ENCODE results near the gene CHRM5. TPM values are rescaled to one million over a fixed set of nuclear protein-coding genes. Genes with fewer than 3 reads are reported as not detected.

The CHRM5 gene
- total RNA-seq, 4 donors from 2014 or later: not detected

DNA sequence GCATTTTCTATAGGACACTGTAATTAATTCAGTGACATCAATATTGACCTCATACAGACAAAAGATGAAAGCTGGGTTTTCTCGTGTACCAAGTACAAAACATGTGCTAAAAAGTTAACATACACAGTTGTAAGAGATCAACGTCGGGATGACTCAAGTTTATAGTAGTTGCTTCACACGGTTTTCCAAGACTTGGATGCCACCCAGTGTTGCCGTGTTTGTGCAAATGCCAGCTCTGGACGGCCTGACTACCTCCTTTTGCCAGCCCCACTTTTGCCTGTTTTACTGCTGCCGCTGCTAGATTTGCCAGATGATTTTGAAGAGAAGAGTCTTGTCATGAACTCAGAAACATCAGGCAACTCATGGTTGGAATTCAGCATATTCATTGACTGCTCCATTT is 115.8 kb downstream of the CHRM5 start:
- TF ChIP-seq POLR2AphosphoS5 (IDR thresholded peaks at IDR 0.05): no peak
- TF ChIP-seq, protein P1, sequence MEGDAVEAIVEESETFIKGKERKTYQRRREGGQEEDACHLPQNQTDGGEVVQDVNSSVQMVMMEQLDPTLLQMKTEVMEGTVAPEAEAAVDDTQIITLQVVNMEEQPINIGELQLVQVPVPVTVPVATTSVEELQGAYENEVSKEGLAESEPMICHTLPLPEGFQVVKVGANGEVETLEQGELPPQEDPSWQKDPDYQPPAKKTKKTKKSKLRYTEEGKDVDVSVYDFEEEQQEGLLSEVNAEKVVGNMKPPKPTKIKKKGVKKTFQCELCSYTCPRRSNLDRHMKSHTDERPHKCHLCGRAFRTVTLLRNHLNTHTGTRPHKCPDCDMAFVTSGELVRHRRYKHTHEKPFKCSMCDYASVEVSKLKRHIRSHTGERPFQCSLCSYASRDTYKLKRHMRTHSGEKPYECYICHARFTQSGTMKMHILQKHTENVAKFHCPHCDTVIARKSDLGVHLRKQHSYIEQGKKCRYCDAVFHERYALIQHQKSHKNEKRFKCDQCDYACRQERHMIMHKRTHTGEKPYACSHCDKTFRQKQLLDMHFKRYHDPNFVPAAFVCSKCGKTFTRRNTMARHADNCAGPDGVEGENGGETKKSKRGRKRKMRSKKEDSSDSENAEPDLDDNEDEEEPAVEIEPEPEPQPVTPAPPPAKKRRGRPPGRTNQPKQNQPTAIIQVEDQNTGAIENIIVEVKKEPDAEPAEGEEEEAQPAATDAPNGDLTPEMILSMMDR (IDR thresholded peaks at IDR 0.05): no peak
- TF ChIP-seq POLR2A (IDR thresholded peaks at IDR 0.05): no peak
- TF ChIP-seq EP300 (IDR thresholded peaks at IDR 0.05): no peak
- Histone ChIP-seq H3K27ac (no peak overlapping the region), H3K4me3 (no peak overlapping the region), H3K27me3 (no peaks in the 10 kb centered on the region), H3K4me1 (peaks cover 3% of the 10 kb centered on the region), H3K36me3 (peaks cover 25% of the 10 kb centered on the region), H3K9me3 (no peaks in the 10 kb centered on the region)
- no peak for DNase-seq (ENCODE audit: low spot score in 2 of 2)
- WGBS: 41% methylated on average over 7 of the region's 7 CpGs

DNA sequence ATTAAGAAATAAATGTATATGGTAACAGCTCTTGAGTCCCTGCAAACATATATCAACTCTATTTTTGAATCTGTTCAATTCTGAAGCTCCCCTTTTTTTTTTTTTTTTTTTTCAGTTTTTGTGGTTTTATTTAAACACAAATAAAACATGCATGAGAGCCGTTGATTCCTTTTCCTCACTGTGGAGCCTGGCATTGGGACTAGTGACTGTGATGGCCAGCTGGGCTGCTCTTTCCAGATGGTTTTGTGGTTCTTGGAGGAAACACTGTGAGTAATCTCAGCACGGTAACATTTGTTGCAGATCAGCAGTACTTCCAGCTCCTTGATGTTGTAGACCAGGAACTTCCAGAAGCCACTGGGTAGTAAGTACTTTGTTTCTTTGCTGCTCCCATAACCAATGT is 117.4 kb downstream of the CHRM5 start:
- TF ChIP-seq EP300 (IDR thresholded peaks at IDR 0.05) (no peak), POLR2A (IDR thresholded peaks at IDR 0.05) (no peak), POLR2AphosphoS5 (IDR thresholded peaks at IDR 0.05) (no peak)
- TF ChIP-seq, protein P1 (IDR thresholded peaks at IDR 0.05): no peak
- Histone ChIP-seq H3K9me3 (no peaks in the 10 kb centered on the region), H3K36me3 (peaks cover 36% of the 10 kb centered on the region), H3K4me1 (peaks cover 3% of the 10 kb centered on the region), H3K27me3 (no peaks in the 10 kb centered on the region), H3K27ac (no peak overlapping the region), H3K4me3 (no peak overlapping the region)
- no peak for DNase-seq (ENCODE audit: low spot score in 2 of 2)
- WGBS: 64% methylated on average over 2 of the region's 2 CpGs

DNA sequence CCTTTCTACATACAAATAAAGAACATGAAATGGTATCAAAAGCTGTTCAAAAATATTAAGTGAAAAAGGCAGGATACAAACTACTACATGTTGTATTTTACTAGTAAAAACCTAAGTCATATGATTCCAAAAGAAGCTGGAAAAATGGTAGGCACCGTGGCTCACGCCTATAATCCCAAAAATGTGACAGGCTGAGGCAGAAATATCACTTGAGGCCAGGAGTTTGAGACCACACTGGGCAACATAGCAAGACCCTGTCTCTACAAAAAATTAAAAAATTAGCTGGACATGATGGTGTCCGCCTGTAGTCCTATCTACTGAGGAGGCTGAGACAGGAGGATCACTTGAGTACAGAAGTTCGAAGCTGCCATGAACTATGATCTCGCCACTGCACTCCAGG is 131.6 kb downstream of the CHRM5 start:
- H3K4me3 ChIP-seq: no peak overlapping the region
- no peaks in the 10 kb centered on the region for H3K9me3 ChIP-seq
- H3K4me1 ChIP-seq: peaks cover 32% of the 10 kb centered on the region
- H3K27me3 ChIP-seq: no peaks in the 10 kb centered on the region
- H3K27ac ChIP-seq: no peak overlapping the region
- H3K36me3 ChIP-seq: peaks cover 6% of the 10 kb centered on the region
- no peak for DNase-seq (ENCODE audit: low spot score in 2 of 2)
- TF ChIP-seq POLR2A (IDR thresholded peaks at IDR 0.05) (no peak), POLR2AphosphoS5 (IDR thresholded peaks at IDR 0.05) (no peak), EP300 (IDR thresholded peaks at IDR 0.05) (no peak)
- TF ChIP-seq, protein P1 (IDR thresholded peaks at IDR 0.05): no peak
- WGBS: 95% methylated on average over 5 of the region's 5 CpGs

DNA sequence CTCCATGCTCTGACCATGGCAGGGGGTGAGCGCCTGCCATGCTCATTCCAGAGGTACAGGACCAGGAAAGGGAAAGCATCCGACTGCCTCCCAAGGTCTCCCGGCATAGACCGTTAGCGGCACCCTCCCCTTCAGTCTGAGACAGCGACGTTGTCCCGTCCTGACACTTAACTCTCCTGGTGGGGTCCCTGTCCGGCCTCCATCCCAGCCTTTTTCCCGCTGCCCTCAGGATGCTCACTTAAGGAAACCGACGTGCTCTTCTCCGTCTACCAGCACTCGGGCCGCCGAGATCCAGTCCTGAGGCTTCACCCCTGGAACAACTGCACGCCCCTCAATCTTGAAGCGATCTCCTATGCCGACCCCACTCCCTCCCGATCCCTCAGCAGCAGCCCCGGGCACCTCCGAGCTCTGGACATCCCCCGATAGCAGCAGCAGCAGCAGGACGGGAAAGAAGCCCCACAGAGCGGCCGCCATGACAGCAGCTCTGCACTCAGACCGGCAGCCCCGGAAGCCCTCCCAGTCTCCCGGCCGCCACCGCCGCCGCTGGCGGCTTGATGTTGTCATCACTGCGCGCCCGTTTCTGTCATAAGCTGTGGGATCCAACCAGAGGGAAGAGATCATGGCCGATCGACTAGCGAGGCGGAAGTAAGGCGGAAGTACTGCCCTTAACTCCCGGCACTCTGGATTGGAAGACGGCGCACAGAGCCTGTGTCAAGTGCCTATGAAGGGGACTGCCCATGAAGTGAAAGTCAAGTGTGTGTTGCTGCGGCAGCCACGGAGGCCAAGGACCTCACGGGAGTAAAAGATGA is 133.3 kb downstream of the CHRM5 start, which contains the start of the genes EMC7 and PGBD4:
TSS of gene EMC7 (minus strand) at position 497 of the 809 bp plus-strand sequence. CDS start at position 474, 23 bp downstream.
TSS of gene PGBD4 (plus strand) at position 718 of the 809 bp plus-strand sequence. CDS start 449 bp downstream, outside the sequence.
- Histone ChIP-seq H3K27me3 (no peaks in the 10 kb centered on the region), H3K4me3 (peak within 1 kb of the TSS; percentile 95), H3K36me3 (no peaks in the 10 kb centered on the region), H3K27ac (peak within 1 kb of the TSS; percentile 90), H3K4me1 (peaks cover 32% of the 10 kb centered on the region), H3K9me3 (no peaks in the 10 kb centered on the region)
- 2% methylated on average over 19 of the region's 48 CpGs for whole genome bisulfite sequencing
- DNase-seq (ENCODE audit: low spot score in 2 of 2): peak; percentile 99
- TF ChIP-seq, protein P1 (IDR thresholded peaks at IDR 0.05): no peak
- peak in 1 of 2 donors; percentile 70 for TF ChIP-seq POLR2A (IDR thresholded peaks at IDR 0.05)
- no peak for TF ChIP-seq EP300 (IDR thresholded peaks at IDR 0.05)
- peak in 2 of 3 donors; percentile 75 to 88 for TF ChIP-seq POLR2AphosphoS5 (IDR thresholded peaks at IDR 0.05)

DNA sequence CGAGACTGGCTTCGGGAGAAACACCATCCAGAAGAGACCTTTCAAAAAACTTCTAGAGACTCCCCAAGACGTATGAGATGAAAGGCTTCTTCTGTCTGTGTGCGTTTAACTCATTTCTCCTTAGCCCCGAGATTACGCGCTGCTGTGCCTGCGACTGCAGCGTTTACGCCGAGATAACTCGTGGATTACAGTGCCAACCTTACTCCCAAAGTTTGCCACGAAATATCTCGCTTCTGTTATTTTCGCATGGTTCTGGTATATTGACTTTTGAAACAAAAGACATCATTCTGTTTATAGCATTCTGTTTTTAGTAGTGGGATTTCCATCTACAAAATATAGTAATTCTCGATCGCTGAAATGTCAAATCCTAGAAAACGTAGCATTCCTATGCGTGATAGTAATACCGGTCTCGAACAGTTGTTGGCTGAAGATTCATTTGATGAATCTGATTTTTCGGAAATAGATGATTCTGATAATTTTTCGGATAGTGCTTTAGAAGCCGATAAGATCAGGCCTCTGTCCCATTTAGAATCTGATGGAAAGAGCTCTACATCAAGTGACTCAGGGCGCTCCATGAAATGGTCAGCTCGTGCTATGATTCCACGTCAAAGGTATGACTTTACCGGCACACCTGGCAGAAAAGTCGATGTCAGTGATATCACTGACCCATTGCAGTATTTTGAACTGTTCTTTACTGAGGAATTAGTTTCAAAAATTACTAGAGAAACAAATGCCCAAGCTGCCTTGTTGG is 134.1 kb downstream of the CHRM5 start:
- TF ChIP-seq, protein P1 (IDR thresholded peaks at IDR 0.05): no peak
- TF ChIP-seq EP300 (IDR thresholded peaks at IDR 0.05) (no peak), POLR2AphosphoS5 (IDR thresholded peaks at IDR 0.05) (peak in 1 of 3 donors; percentile 3), POLR2A (IDR thresholded peaks at IDR 0.05) (peak in 1 of 2 donors; percentile 3)
- Histone ChIP-seq H3K4me1 (peaks cover 32% of the 10 kb centered on the region), H3K27ac (peak overlapping the region; percentile 90), H3K36me3 (no peaks in the 10 kb centered on the region), H3K9me3 (no peaks in the 10 kb centered on the region), H3K27me3 (no peaks in the 10 kb centered on the region), H3K4me3 (peak overlapping the region; percentile 95)
- WGBS: 30% methylated on average over 29 of the region's 29 CpGs
- no peak for DNase-seq (ENCODE audit: low spot score in 2 of 2)
